AG09309 (cell line): ENCODE results near the gene LUC7L2.
"Not testable (repeated sequence)": the region's sequence is repeated elsewhere in the genome, so short reads cannot be mapped to it uniquely, and the experiment has no call there.

Experiments
- DNase-seq: peaks from one replicate; pipeline ENCODE4 v3.0.0-alpha.2; 2010; ENCODE audit warnings: low read depth
- H3K4me3 ChIP-seq: 2 replicates; pipeline ENCODE4 v1.5.1; 2011; ENCODE audit warnings: mild to moderate bottlenecking, low read depth, low read length, moderate library complexity; ENCODE audit not compliant: control insufficient read depth
- CTCF ChIP-seq: IDR thresholded peaks from 2 replicates; pipeline ENCODE4 v1.5.1; 2011; ENCODE audit warnings: mild to moderate bottlenecking, low read depth, low read length, inconsistent platforms; ENCODE audit not compliant: insufficient read depth, control insufficient read depth; ENCODE audit errors: missing control alignments

The LUC7L2 gene

DNA sequence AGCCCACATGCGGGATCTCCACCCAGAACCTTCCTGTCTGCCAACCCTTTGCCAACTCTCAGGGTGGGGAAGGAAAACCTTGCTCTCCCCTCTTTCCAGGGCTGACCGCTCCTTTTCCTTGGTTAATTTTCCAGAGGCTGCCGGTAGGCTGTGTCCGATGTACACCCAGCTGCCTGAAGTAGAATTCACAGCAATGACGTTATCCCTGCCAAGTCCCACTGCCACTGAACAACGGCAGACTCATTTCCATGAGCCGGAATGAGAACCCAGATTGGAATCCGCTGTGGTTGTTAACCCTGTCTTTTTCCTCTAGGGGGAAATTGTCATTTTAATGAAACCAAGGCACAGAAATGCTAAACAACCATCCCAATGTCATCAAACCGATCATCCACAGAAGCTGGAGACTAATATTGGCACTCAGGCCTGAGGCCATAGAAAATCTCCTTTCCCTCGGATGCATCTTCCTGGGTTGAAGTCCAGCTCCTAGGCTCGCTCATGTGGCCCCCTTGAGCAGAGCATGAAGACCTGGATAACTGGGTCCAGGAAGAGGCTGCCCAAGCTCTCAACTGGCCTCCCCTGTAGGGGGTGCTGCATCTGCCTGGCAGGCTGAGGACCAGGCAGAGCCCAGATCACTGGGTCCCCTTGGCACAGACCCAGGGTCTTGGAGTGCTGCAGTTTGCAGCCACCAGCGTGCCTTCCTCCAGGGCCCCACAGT, 93.4 kb downstream of the LUC7L2 start:
- peak; percentile 25 for DNase-seq
- TF ChIP-seq CTCF: peak; percentile 32
- no peak overlapping the region for H3K4me3 ChIP-seq

DNA sequence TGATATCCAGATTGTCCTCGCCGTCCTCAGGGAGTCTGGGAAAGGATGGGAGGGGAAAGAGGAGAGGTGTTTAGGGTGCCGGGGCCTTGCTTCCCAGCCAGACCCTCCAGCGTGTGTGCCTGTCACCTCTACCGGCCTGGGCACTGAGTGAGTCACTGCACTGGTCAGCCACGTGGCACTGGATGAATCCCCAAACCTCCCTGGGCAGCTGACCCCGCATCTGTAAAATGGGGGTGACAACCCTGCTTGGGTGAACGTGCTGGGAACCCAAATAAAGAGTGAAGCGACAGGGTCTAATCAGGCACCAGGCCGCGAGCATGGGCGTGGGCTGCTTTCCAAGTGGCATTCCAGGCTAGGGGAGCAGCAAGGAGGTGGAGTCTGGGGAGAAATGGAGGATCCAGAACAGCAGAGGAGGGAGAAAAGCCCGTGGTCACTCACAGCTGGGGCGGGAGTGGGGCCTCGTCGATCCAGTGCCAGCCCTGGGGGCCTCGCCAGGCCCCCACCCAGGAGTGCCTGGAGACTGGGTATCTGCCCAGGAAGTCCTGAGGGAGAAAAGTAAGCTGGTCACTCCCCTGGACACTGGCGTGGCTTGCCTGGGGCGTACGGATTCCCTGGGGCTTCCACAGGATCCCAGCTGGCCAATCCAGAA, 94.1 kb downstream of the LUC7L2 start:
- no peak for DNase-seq
- no peak overlapping the region for H3K4me3 ChIP-seq
- no peak for TF ChIP-seq CTCF

GRCh38 chr7:139455789-139456188, 96.1 kb downstream of the LUC7L2 start:
- no peak overlapping the region for H3K4me3 ChIP-seq
- TF ChIP-seq CTCF: no peak
- DNase-seq: no peak

- no peak overlapping the region for H3K4me3 ChIP-seq
- TF ChIP-seq CTCF: no peak
- DNase-seq: no peak
Observed at GRCh38 chr7:139456511-139456910, 96.8 kb downstream of the LUC7L2 start.

DNA sequence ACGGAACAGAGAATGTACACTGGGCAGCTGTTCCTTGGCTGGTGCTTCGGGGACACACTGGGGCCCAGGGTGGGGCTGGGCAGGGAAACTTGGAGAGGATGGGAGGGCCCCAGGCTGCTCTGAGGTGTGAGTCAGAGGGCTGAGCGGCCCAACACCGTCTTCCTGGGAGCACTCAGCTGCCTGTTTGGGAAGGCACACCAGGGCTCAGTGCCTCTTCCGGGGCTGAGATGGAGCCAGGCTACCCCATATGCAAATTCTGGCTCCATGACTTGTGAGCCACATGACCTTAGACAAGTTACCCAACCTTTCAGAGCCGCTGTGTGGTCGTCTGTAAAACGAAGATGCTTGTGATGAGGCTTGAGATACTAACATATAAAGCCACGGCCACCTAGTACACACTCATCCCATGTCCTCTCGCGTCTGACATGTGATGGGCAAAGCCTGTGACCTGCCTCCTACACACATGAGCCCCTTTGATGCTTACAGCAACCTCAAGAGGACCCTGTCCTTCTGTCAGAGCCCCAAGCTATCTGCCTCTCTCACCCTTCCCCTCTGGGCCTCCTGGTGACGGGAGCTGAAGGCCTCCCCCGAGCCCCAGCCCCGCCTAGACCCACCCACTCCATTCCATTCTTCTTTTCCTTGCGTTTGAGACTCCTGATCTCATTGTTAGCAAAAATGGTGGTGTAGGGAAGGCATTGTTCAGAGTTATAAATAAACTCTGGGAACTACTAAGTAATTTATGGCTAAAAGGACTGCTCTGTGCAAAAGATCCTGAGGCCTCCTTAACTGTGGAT, 97.7 kb downstream of the LUC7L2 start:
- no peak overlapping the region for H3K4me3 ChIP-seq
- TF ChIP-seq CTCF: no peak
- no peak for DNase-seq

DNA sequence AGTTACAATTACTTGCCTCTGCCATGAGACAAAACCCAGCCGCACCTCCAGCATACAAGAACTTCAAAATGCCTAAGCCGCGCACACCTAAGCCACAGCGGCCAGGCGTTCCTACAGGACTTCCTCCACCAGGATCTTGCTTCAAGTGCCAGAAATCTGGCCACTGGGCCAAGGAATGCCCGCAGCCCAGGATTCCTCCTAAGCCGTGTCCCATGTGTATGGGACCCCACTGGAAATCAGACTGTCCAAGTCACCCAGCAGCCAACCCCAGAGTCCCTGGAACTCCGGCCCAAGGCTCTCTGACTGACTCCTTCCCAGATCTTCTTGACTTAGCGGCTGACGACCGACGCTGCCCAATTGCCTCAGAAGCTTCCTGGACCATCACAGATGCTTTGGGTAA, 103.7 kb downstream of the LUC7L2 start:
- not testable (repeated sequence) for DNase-seq, H3K4me3 ChIP-seq

DNA sequence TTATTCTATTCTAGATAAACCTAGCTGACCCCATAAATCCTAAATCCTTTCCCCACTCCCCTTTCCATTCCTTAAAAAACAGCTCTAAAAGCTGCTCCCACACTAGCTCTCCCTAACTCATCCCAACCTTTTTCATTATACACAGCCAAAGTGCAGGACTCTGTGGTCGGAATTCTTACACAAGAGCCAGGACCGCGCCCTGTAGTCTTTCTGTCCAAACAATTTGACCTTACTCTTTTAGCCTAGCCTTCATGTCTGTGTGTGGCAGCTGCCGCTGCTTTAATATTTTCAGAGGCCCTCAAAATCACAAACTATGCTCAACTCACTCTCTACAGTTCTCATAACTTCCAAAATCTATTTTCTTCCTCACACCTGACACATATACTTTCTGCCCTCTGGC, 104.8 kb downstream of the LUC7L2 start:
- H3K4me3 ChIP-seq, DNase-seq: not testable (repeated sequence)

GRCh38 chr7:139465072-139465471, 105.4 kb downstream of the LUC7L2 start:
- not testable (repeated sequence) for H3K4me3 ChIP-seq, DNase-seq

DNA sequence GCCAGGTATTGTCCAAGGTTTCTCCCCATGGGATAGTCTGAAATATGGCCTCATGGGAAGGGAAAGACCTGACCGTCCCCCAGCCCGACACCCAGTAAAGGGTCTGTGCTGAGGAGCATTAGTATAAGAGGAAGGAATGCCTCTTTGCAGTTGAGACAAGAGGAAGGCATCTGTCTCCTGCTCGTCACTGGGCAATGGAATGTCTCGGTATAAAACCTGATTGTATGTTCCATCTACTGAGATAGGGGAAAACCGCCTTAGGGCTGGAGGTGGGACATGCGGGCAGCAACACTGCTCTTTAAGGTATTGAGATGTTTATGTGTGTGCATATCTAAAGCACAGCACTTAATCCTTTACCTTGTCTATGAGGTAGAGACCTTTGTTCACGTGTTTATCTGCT, 108.0 kb downstream of the LUC7L2 start:
- not testable (repeated sequence) for H3K4me3 ChIP-seq, DNase-seq

GRCh38 chr7:139468281-139468680, 108.6 kb downstream of the LUC7L2 start:
- DNase-seq, H3K4me3 ChIP-seq: not testable (repeated sequence)
